ENCODE measurements around the gene SPRED1.

SPRED1 gene

DNA sequence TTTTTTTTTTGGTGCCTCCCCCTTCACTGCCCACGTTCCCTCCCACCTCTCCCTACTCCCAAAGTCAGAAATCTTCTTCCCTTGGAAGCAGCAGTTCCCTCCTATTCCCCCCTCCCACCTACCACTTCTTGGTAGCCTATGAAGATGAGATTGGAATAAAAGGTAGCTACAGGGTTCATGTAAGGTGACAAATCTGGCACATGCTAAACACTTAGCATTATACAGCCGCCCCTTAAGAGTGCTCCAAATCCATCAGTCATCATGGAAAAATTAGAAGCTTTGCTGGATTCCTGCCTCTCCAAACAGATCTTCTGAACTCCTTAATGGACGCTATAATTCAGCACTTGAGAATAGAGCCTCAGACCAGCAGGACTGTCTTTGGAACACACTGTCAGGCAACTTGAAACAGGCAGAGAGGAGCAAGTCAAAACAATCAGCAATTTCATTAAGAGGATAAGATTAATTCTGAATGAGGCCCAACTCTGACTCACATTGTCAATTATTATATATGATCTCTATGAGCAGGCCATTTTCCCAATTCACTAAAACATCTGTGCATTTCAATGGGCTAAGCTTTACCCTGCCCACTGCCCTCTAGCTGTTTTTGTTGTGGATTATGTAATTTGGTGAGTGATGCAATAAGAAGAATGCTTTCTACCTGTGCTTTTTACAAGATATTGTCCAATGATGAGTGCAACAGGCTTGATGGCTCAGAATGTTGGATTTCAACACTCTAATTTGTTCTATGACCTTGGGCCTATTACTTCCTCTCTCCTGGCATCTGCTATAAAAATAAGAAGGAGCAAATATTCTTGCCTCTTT is 34.6 kb upstream of the SPRED1 start:
- H3K4me3 ChIP-seq (ENCODE audit: low read length), result no peak overlapping the region
- TF ChIP-seq, protein P1, sequence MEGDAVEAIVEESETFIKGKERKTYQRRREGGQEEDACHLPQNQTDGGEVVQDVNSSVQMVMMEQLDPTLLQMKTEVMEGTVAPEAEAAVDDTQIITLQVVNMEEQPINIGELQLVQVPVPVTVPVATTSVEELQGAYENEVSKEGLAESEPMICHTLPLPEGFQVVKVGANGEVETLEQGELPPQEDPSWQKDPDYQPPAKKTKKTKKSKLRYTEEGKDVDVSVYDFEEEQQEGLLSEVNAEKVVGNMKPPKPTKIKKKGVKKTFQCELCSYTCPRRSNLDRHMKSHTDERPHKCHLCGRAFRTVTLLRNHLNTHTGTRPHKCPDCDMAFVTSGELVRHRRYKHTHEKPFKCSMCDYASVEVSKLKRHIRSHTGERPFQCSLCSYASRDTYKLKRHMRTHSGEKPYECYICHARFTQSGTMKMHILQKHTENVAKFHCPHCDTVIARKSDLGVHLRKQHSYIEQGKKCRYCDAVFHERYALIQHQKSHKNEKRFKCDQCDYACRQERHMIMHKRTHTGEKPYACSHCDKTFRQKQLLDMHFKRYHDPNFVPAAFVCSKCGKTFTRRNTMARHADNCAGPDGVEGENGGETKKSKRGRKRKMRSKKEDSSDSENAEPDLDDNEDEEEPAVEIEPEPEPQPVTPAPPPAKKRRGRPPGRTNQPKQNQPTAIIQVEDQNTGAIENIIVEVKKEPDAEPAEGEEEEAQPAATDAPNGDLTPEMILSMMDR (IDR thresholded peaks at IDR 0.05; ENCODE audit: insufficient read depth, low read depth, low read length, missing control alignments), result no peak
- DNase-seq (ENCODE audit: low read depth), result peak; percentile 92

DNA sequence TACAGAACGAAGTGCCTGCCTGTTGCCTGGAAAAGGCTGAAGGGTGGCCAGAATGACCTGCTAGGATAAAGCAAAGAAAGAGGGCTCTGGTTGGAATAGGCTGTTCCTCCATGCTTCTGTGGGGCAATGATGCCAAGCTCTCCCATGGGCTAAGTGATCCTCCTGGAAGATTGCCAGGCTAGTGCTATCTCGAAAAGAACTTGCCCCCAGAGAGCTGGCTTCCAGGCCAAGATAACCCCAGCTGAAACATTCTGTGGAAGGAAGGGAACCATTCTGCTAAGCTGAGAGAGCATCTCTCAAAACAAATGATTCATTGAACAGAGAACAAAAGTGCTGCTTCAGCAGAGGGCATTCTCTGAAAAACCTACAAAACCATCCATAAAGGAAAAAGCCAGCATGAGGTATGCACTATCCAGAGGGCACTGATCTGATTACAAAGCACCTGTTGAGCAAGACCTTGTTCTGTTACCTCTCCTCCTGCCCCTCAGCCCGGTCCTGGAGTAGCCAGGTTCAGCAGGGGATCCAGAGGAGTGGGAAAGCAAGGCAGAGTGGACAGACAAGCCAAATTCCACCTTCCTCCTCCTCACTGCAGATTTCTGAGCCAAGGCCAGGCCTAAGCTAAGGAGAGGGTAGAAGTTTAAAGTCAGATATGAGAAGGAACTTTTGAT is 31.9 kb upstream of the SPRED1 start:
- DNase-seq (ENCODE audit: low read depth), result no peak
- H3K4me3 ChIP-seq (ENCODE audit: low read length), result no peak overlapping the region

GRCh38 chr15:38224486-38224885 is 28.1 kb upstream of the SPRED1 start:
- no peak overlapping the region for H3K4me3 ChIP-seq (ENCODE audit: low read length)
- DNase-seq (ENCODE audit: low read depth), result no peak
- TF ChIP-seq, protein P1 (IDR thresholded peaks at IDR 0.05; ENCODE audit: insufficient read depth, low read depth, low read length, missing control alignments), result no peak

More for the DNA sequence above, 31.9 kb upstream of the SPRED1 start:
- TF ChIP-seq, protein P1 (IDR thresholded peaks at IDR 0.05; ENCODE audit: insufficient read depth, low read depth, low read length, missing control alignments), result no peak

DNA sequence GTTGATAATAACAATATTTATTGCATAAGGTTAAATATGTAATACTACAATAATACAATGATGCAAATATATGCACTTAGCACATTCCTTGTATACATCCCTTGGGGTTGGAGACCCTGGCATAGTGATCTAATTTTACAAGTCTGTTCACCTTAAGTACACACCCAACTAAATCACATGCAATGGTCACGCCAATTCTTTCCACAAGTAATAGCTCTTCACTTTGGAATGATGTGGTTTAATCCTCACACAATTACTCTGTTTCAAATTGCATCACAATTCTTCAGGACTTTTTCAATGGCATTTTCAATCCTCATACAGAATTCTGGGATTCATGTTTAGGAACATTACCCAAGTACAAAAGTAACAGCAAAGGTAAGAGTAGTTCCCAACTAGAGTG is 27.3 kb upstream of the SPRED1 start:
- peak; percentile 52 for DNase-seq (ENCODE audit: low read depth)
- TF ChIP-seq, protein P1 (IDR thresholded peaks at IDR 0.05; ENCODE audit: insufficient read depth, low read depth, low read length, missing control alignments), result no peak
- H3K4me3 ChIP-seq (ENCODE audit: low read length), result no peak overlapping the region

GRCh38 chr15:38226608-38227266 is 25.9 kb upstream of the SPRED1 start:
- H3K4me3 ChIP-seq (ENCODE audit: low read length), result no peak overlapping the region
- TF ChIP-seq, protein P1 (IDR thresholded peaks at IDR 0.05; ENCODE audit: insufficient read depth, low read depth, low read length, missing control alignments), result no peak
- peak; percentile 95 for DNase-seq (ENCODE audit: low read depth)

DNA sequence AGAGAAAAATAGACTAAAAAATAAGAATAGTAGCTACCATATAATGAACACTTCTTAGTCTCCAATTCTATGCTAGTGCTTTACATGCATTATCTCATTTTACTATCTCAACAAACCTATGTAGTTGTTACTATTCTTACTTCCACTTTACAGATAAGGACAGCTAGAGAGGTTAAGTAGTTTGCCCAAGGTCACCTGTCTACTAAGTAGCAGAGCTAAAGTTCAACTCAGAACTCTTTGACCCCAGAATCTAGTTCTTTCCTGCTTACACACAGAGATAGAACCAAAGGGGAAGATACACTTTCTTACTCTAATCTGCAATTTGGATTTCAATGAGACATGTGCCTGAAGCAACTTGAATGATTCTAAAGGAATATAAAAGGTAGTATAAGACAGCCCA is 24.7 kb upstream of the SPRED1 start:
- no peak for DNase-seq (ENCODE audit: low read depth)
- no peak overlapping the region for H3K4me3 ChIP-seq (ENCODE audit: low read length)
- TF ChIP-seq, protein P1 (IDR thresholded peaks at IDR 0.05; ENCODE audit: insufficient read depth, low read depth, low read length, missing control alignments), result no peak

All from epithelial cell of esophagus (primary cell).